Hepatocyte (in vitro differentiated cells): ENCODE data around the gene PSME4. TPM values are rescaled to one million over a fixed set of nuclear protein-coding genes. Genes with fewer than 3 reads are reported as not detected.

Experiments used
- DNase-seq: peaks from one replicate; pipeline ENCODE4 v3.0.0-alpha.2; 2016; ENCODE audit warnings: low spot score
- H2AFZ ChIP-seq: fragments of 200-600 bp; sonication (generic); 2 replicates; pipeline ENCODE4 v1.6.0; 2016; ENCODE audit warnings: antibody characterized with exemption, mild to moderate bottlenecking
- H3K27ac ChIP-seq: fragments of 200-600 bp; sonication (generic); 2 replicates; pipeline ENCODE4 v1.5.1; 2016; ENCODE audit warnings: mild to moderate bottlenecking
- H3K27me3 ChIP-seq: fragments of 200-600 bp; sonication (generic); 2 replicates; pipeline ENCODE4 v1.6.1; 2016
- H3K36me3 ChIP-seq: fragments of 200-600 bp; sonication (generic); replicated peaks from 2 replicates; pipeline ENCODE4 v1.5.1; 2016; ENCODE audit warnings: low read depth; ENCODE audit not compliant: insufficient read depth
- H3K4me1 ChIP-seq: fragments of 200-600 bp; sonication (generic); 2 replicates; pipeline ENCODE4 v1.5.1; 2016; ENCODE audit warnings: mild to moderate bottlenecking, moderate library complexity; ENCODE audit not compliant: insufficient read depth
- H3K4me2 ChIP-seq: fragments of 200-600 bp; sonication (generic); 2 replicates; pipeline ENCODE4 v1.6.0; 2016
- H3K4me3 ChIP-seq: fragments of 200-600 bp; sonication (generic); 2 replicates; pipeline ENCODE4 v1.5.1; 2016; ENCODE audit warnings: mild to moderate bottlenecking
- H3K79me2 ChIP-seq: fragments of 200-600 bp; sonication (generic); 2 replicates; pipeline ENCODE4 v1.6.0; 2017; ENCODE audit warnings: mild to moderate bottlenecking
- H3K9me2 ChIP-seq: fragments of 200-600 bp; sonication (generic); replicated peaks from 2 replicates; pipeline ENCODE4 v1.6.0; 2017; ENCODE audit warnings: mild to moderate bottlenecking; ENCODE audit not compliant: insufficient read depth
- H3K9me3 ChIP-seq: fragments of 200-600 bp; sonication (generic); 2 replicates; pipeline ENCODE4 v1.5.1; 2016; ENCODE audit warnings: low read depth, mild to moderate bottlenecking
- H4K20me1 ChIP-seq: fragments of 200-600 bp; sonication (generic); 2 replicates; pipeline ENCODE4 v1.6.0; 2016; ENCODE audit warnings: mild to moderate bottlenecking; ENCODE audit not compliant: insufficient read depth, poor library complexity, severe bottlenecking
- CTCF ChIP-seq: fragments of 200-600 bp; sonication (generic); IDR thresholded peaks from 2 replicates; pipeline ENCODE4 v1.5.1; 2016; ENCODE audit warnings: antibody characterized with exemption, mild to moderate bottlenecking; ENCODE audit not compliant: poor library complexity
- EZH2 ChIP-seq: fragments of 200-600 bp; sonication (generic); IDR thresholded peaks from 2 replicates; pipeline ENCODE4 v1.6.1; 2016; ENCODE audit warnings: antibody characterized with exemption, mild to moderate bottlenecking, borderline replicate concordance
- EZH2phosphoT487 ChIP-seq: fragments of 200-600 bp; sonication (generic); IDR thresholded peaks from one replicate; pipeline ENCODE4 v1.6.1; 2018; ENCODE audit warnings: antibody characterized with exemption, mild to moderate bottlenecking, low read depth, moderate library complexity; ENCODE audit not compliant: unreplicated experiment, severe bottlenecking
- WGBS: methylation state at CpG from one replicate; pipeline ENCODE4 v1.1.6; 2016; ENCODE audit warnings: low lambda C conversion rate; ENCODE audit errors: missing lambda C conversion rate; 5-methylcytosine and 5-hydroxymethylcytosine counted together
- polyA plus RNA-seq: library from polyadenylated mRNA; unstranded; fragments of >200 nt; fragmentation: Nextera tagmentation; extraction: Ambion mirVana; gene quantifications from 2 replicates; pipeline ENCODE4 v1.2.1, GENCODE V29; 2016
- total RNA-seq: library from RNA; depleted of rRNA; stranded (reverse); fragments of >200 nt; gene quantifications from 2 replicates; pipeline ENCODE4 v1.2.3, GENCODE V29; 2014

Gene PSME4
- total and polyA plus RNA-seq, 2 experiments from 2014 or later = 12.7 to 53.1 TPM

- WGBS = 87% methylated on average over 5 of the region's 5 CpGs
- DNase-seq = no peak
- Histone ChIP-seq H3K9me3 (no peaks in the 10 kb centered on the region), H3K79me2 (no peaks in the 10 kb centered on the region), H3K27ac (no peak overlapping the region), H4K20me1 (no peaks in the 10 kb centered on the region), H3K27me3 (no peaks in the 10 kb centered on the region), H3K4me3 (no peak overlapping the region), H3K36me3 (no peaks in the 10 kb centered on the region), H2AFZ (no peak overlapping the region), H3K4me1 (no peaks in the 10 kb centered on the region), H3K4me2 (no peak overlapping the region), H3K9me2 (no peaks in the 10 kb centered on the region)
- TF ChIP-seq EZH2 (no peak), EZH2phosphoT487 (no peak), CTCF (no peak)
Observed at GRCh38 chr2:53865962-53866361, 104.8 kb downstream of the PSME4 start.

- H3K9me2 ChIP-seq = no peaks in the 10 kb centered on the region
Observed at GRCh38 chr2:53865264-53865663, 105.5 kb downstream of the PSME4 start.

GRCh38 chr2:53863538-53864227 lies 107.1 kb downstream of the PSME4 start:
- no peaks in the 10 kb centered on the region for H3K4me1 ChIP-seq
- no peaks in the 10 kb centered on the region for H3K27me3 ChIP-seq
- no peak for DNase-seq
- H3K9me2 ChIP-seq = no peaks in the 10 kb centered on the region
- WGBS = 93% methylated on average over 6 of the region's 6 CpGs
- no peak for TF ChIP-seq EZH2
- no peaks in the 10 kb centered on the region for H3K36me3 ChIP-seq
- H3K79me2 ChIP-seq = no peaks in the 10 kb centered on the region
- no peak overlapping the region for H3K4me3 ChIP-seq
- no peak overlapping the region for H3K27ac ChIP-seq
- no peak overlapping the region for H3K4me2 ChIP-seq
- no peaks in the 10 kb centered on the region for H3K9me3 ChIP-seq
- H2AFZ ChIP-seq = no peak overlapping the region
- no peaks in the 10 kb centered on the region for H4K20me1 ChIP-seq

More at GRCh38 chr2:53865264-53865663, 105.5 kb downstream of the PSME4 start:
- Histone ChIP-seq H3K79me2 (no peaks in the 10 kb centered on the region), H2AFZ (no peak overlapping the region), H3K27me3 (no peaks in the 10 kb centered on the region), H3K27ac (no peak overlapping the region), H3K36me3 (no peaks in the 10 kb centered on the region), H3K9me3 (no peaks in the 10 kb centered on the region), H4K20me1 (no peaks in the 10 kb centered on the region), H3K4me3 (no peak overlapping the region), H3K4me2 (no peak overlapping the region), H3K4me1 (no peaks in the 10 kb centered on the region)
- no peak for TF ChIP-seq EZH2
- no peak for TF ChIP-seq EZH2phosphoT487
- no peak for TF ChIP-seq CTCF
- DNase-seq = no peak
- 87% methylated on average over 2 of the region's 2 CpGs for WGBS

- Histone ChIP-seq H4K20me1 (peaks cover 4% of the 10 kb centered on the region), H3K27ac (no peak overlapping the region), H3K36me3 (no peaks in the 10 kb centered on the region), H3K4me2 (no peak overlapping the region), H3K9me3 (no peaks in the 10 kb centered on the region), H3K4me1 (no peaks in the 10 kb centered on the region), H3K4me3 (no peak overlapping the region), H2AFZ (no peak overlapping the region), H3K79me2 (no peaks in the 10 kb centered on the region), H3K9me2 (no peaks in the 10 kb centered on the region), H3K27me3 (no peaks in the 10 kb centered on the region)
- TF ChIP-seq EZH2 = no peak
- no peak for TF ChIP-seq CTCF
- TF ChIP-seq EZH2phosphoT487 = no peak
- WGBS = 98% methylated on average over 5 of the region's 5 CpGs
- no peak for DNase-seq
Observed at GRCh38 chr2:53861824-53862223, 109.0 kb downstream of the PSME4 start.
